Adrenal gland (tissue), 12 donors: ENCODE data around the gene ALG9. TPM values are rescaled to one million over a fixed set of nuclear protein-coding genes. Genes with fewer than 3 reads are reported as not detected.

Experiments
- DNase-seq, 7 donors: peaks; one replicate each; pipeline ENCODE4 v3.0.0-alpha.2; 2019 to 2020
- H3K27ac ChIP-seq, 5 donors: fragments of 200-600 bp; sonication (generic) in 4 of 5; 1 replicate in 3 of 5; 2 replicates in 2 of 5; pipeline versions ENCODE4 v1.5.1 to v1.8.0; 2016 to 2020; ENCODE audit warnings: mild to moderate bottlenecking in 1 of 5
- H3K27me3 ChIP-seq: fragments of 200-600 bp; 2 replicates; pipeline ENCODE4 v1.8.0; 2021
- H3K36me3 ChIP-seq, 2 donors: fragments of 200-600 bp; replicated peaks in 1 of 2; 1 replicate in 1 of 2; 2 replicates in 1 of 2; pipeline versions ENCODE4 v1.5.1 to v1.8.0; 2018 to 2022
- H3K4me1 ChIP-seq, 2 donors: fragments of 200-600 bp; replicated peaks in 1 of 2; 1 replicate in 1 of 2; 2 replicates in 1 of 2; pipeline versions ENCODE4 v1.5.1 to v1.8.0; 2018 to 2021
- H3K4me3 ChIP-seq, 4 donors: fragments of 200-600 bp; sonication (generic) in 3 of 4; one replicate each; pipeline ENCODE4 v1.5.1; 2016 to 2018
- H3K9me3 ChIP-seq, 3 donors: fragments of 200-600 bp; sonication (generic) in 1 of 3; replicated peaks in 1 of 3; 1 replicate in 2 of 3; 2 replicates in 1 of 3; pipeline versions ENCODE4 v1.5.1 to v1.8.0; 2016 to 2021
- CTCF ChIP-seq, 6 experiments: fragments of 450-650 bp in 4 of 6; fragments of 200-600 bp in 2 of 6; sonication (generic) in 1 of 6; IDR thresholded peaks; 1 replicate in 5 of 6; 2 replicates in 1 of 6; pipeline versions ENCODE4 v1.5.1 to v1.8.0; 2016 to 2021; ENCODE audit warnings: antibody characterized with exemption in 6 of 6, mild to moderate bottlenecking in 2 of 6, moderate library complexity in 1 of 6
- POLR2A ChIP-seq, 2 donors: fragments of 450-650 bp; IDR thresholded peaks; one replicate each; pipeline ENCODE4 v1.6.1; 2017; ENCODE audit warnings: antibody characterized with exemption in 2 of 2, mild to moderate bottlenecking in 2 of 2, moderate library complexity in 1 of 2
- WGBS, 4 donors: extraction: QIAGEN DNeasy Blood & Tissue Kit in 2 of 4; methylation state at CpG; one replicate each; pipeline versions ENCODE4 v1.1.5 to v1.1.7; 2013 to 2017; 5-methylcytosine and 5-hydroxymethylcytosine counted together
- intact Hi-C, 2 donors: fragments of 100-400 bp; cut with DNase I; formaldehyde crosslinking; loops; one replicate each; pipeline versions ENCODE4 v1.14.1 to v1.15.0; 2022 to 2023
- polyA plus RNA-seq, 3 donors: library from polyadenylated mRNA; stranded (reverse); fragments of 200-250 nt in 2 of 3; fragments of 350-450 nt in 1 of 3; fragmentation: Illumina TruSeq in 1 of 3; extraction: RNeasy Lipid Tissue Mini Kit (QIAGEN cat#74804) in 1 of 3; gene quantifications; one replicate each; pipeline ENCODE4 v1.2.3, GENCODE V29; 2013 to 2014
- total RNA-seq, 9 donors: library from RNA; depleted of rRNA in 4 of 9; stranded (reverse); fragments of >200 nt in 4 of 9; fragments of 120-200 nt in 1 of 9; fragmentation: NEBNext Ultra II Directional in 1 of 9; extraction: Animal tissue kit (Norgen Biotek cat#: 25700) in 1 of 9; gene quantifications; one replicate each; pipeline versions ENCODE4 v1.1.0 to v1.2.4, GENCODE V29; 2013 to 2023
- donor health status: healthy with polysubstance abuse.
- donor health status: Bipolar disorder and iron deficiency.
- donor health status: DM: yes; HTN: yes; CAD: no.
- donor health status: DM: no; HTN: no; CAD: no.
- donor health status: DM: no; HTN: no; CAD: no.
- donor health status: DM: yes; HTN: yes; CAD: no.

ALG9 gene
- total and polyA plus RNA-seq, 12 donors = 23.6 to 53.6 (median 31.2) TPM

GRCh38 chr11:111836721-111837120 lies 34.7 kb downstream of the ALG9 start:
- DNase-seq = no peak
- H3K9me3 ChIP-seq = no peaks in the 10 kb centered on the region
- H3K27me3 ChIP-seq = no peaks in the 10 kb centered on the region
- H3K4me1 ChIP-seq = peaks cover 0 to 12% of the 10 kb centered on the region in 2 donors
- WGBS, 4 donors = 75 to 84% (median 81%) methylated on average over 1 of the region's 1 CpG
- H3K27ac ChIP-seq = no peak overlapping the region
- intact Hi-C loops = loop anchor here in 1 of 2 donors (10.0 kb wide), 1 partner anchor 62 kb away; no protein-coding TSS in a partner anchor
- no peak overlapping the region for H3K4me3 ChIP-seq
- peaks cover 0 to 22% of the 10 kb centered on the region in 2 donors for H3K36me3 ChIP-seq
- no peak for TF ChIP-seq POLR2A (IDR thresholded peaks at IDR 0.05)
- no peak for TF ChIP-seq CTCF (IDR thresholded peaks at IDR 0.05)

- Histone ChIP-seq H3K4me3 (no peak overlapping the region), H3K4me1 (peaks cover 0 to 11% of the 10 kb centered on the region in 2 donors), H3K27ac (peak overlapping the region in 1 of 5 donors; percentile 46), H3K36me3 (peaks cover 0 to 22% of the 10 kb centered on the region in 2 donors), H3K9me3 (no peaks in the 10 kb centered on the region), H3K27me3 (no peaks in the 10 kb centered on the region)
- WGBS, 4 donors = 40 to 76% (median 75%) methylated on average over 1 of the region's 1 CpG
- TF ChIP-seq POLR2A (IDR thresholded peaks at IDR 0.05) (no peak), CTCF (IDR thresholded peaks at IDR 0.05) (no peak)
- no peak for DNase-seq
- intact Hi-C loops = loop anchor here in 1 of 2 donors (10.0 kb wide), 1 partner anchor 61 kb away; no protein-coding TSS in a partner anchor
Observed at GRCh38 chr11:111836162-111836561, 35.2 kb downstream of the ALG9 start.

GRCh38 chr11:111835665-111836064 lies 35.7 kb downstream of the ALG9 start:
- TF ChIP-seq CTCF (IDR thresholded peaks at IDR 0.05) = no peak
- TF ChIP-seq POLR2A (IDR thresholded peaks at IDR 0.05) = no peak
- peaks cover 0 to 10% of the 10 kb centered on the region in 2 donors for H3K4me1 ChIP-seq
- H3K4me3 ChIP-seq = no peak overlapping the region
- 93 to 97% (median 95%) methylated on average over 7 of the region's 7 CpGs for WGBS, 4 donors
- intact Hi-C loops = loop anchor here in 1 of 2 donors (10.0 kb wide), 1 partner anchor 61 kb away; no protein-coding TSS in a partner anchor
- no peak for DNase-seq
- H3K27ac ChIP-seq = peak overlapping the region in 1 of 5 donors; percentile 46
- no peaks in the 10 kb centered on the region for H3K27me3 ChIP-seq
- H3K36me3 ChIP-seq = peaks cover 0 to 22% of the 10 kb centered on the region in 2 donors
- H3K9me3 ChIP-seq = no peaks in the 10 kb centered on the region

GRCh38 chr11:111834432-111835163 lies 36.8 kb downstream of the ALG9 start:
- Histone ChIP-seq H3K36me3 (peaks cover 0 to 17% of the 10 kb centered on the region in 2 donors), H3K4me1 (peaks cover 0 to 10% of the 10 kb centered on the region in 2 donors), H3K9me3 (no peaks in the 10 kb centered on the region), H3K27me3 (no peaks in the 10 kb centered on the region), H3K4me3 (no peak overlapping the region), H3K27ac (no peak overlapping the region)
- no peak for DNase-seq
- no peak for TF ChIP-seq POLR2A (IDR thresholded peaks at IDR 0.05)
- TF ChIP-seq CTCF (IDR thresholded peaks at IDR 0.05) = no peak
- intact Hi-C loops = loop anchor here in 1 of 2 donors (10.0 kb wide), 1 partner anchor 60 kb away; no protein-coding TSS in a partner anchor
- 80 to 95% (median 88%) methylated on average over 3 of the region's 3 CpGs for WGBS, 4 donors
